GM12891 (cell line): ENCODE results near the gene SRRM2.

Experiments
- POLR2A ChIP-seq: IDR thresholded peaks from 2 replicates; pipeline ENCODE4 v1.6.1; 2011; ENCODE audit warnings: low read depth, low read length, control low read depth
- POLR2AphosphoS5 ChIP-seq: IDR thresholded peaks from 2 replicates; pipeline ENCODE4 v1.6.1; 2011; ENCODE audit warnings: low read depth, low read length, control low read depth
- TAF1 ChIP-seq: IDR thresholded peaks from 2 replicates; pipeline ENCODE4 v1.6.1; 2011; ENCODE audit warnings: low read depth, low read length, control low read depth

GRCh38 chr16:2778630-2778958 is 26.2 kb downstream of the SRRM2 start:
- TF ChIP-seq POLR2A (no peak), POLR2AphosphoS5 (no peak), TAF1 (no peak)
